Breast epithelium (tissue), 4 donors: Measurements from ENCODE around the gene CACFD1. TPM values are rescaled to one million over a fixed set of nuclear protein-coding genes. Genes with fewer than 3 reads are reported as not detected.

Experiments
- DNase-seq, 2 donors: peaks; one replicate each; pipeline ENCODE4 v3.0.0-alpha.2; 2019; ENCODE audit warnings: low spot score in 2 of 2
- H3K27ac ChIP-seq, 2 donors: fragments of 200-600 bp; sonication (generic) in 1 of 2; one replicate each; pipeline ENCODE4 v1.5.1; 2016 to 2019; ENCODE audit warnings: mild to moderate bottlenecking in 1 of 2
- H3K27me3 ChIP-seq, 2 donors: fragments of 200-600 bp; sonication (generic) in 1 of 2; one replicate each; pipeline versions ENCODE4 v1.5.1 to v1.6.0; 2017 to 2019; ENCODE audit warnings: control low read depth in 1 of 2, mild to moderate bottlenecking in 1 of 2
- H3K36me3 ChIP-seq: fragments of 200-600 bp; one replicate; pipeline ENCODE4 v1.5.1; 2019
- H3K4me1 ChIP-seq, 2 donors: fragments of 200-600 bp; sonication (generic); one replicate each; pipeline ENCODE4 v1.5.1; 2016 to 2019; ENCODE audit warnings: control low read depth in 1 of 2
- H3K4me3 ChIP-seq, 3 donors: fragments of 200-600 bp; sonication (generic); 1 replicate in 2 of 3; 2 replicates in 1 of 3; pipeline ENCODE4 v1.5.1; 2016 to 2019; ENCODE audit warnings: mild to moderate bottlenecking in 3 of 3, moderate library complexity in 2 of 3
- H3K9me3 ChIP-seq, 2 donors: fragments of 200-600 bp; sonication (generic) in 1 of 2; one replicate each; pipeline ENCODE4 v1.5.1; 2016 to 2019; ENCODE audit warnings: control low read depth in 1 of 2
- POLR2A ChIP-seq: fragments of 450-650 bp; IDR thresholded peaks from one replicate; pipeline ENCODE4 v1.6.1; 2016; ENCODE audit warnings: antibody characterized with exemption, mild to moderate bottlenecking, moderate library complexity
- POLR2AphosphoS5 ChIP-seq, 3 donors: sonication (generic); formaldehyde crosslinking; IDR thresholded peaks; one replicate each; pipeline ENCODE4 v1.6.1; 2017; ENCODE audit warnings: antibody characterized with exemption in 3 of 3
- intact Hi-C: fragments of 100-400 bp; cut with DNase I; formaldehyde crosslinking; loops from one replicate; pipeline ENCODE4 v1.15.1; 2023; ENCODE audit warnings: low total_unique reads
- total RNA-seq, 3 donors: library from RNA; depleted of rRNA; stranded (reverse); fragments of >200 nt; gene quantifications; one replicate each; pipeline ENCODE4 v1.1.0, GENCODE V29; 2016
- TF ChIP-seq, protein P1 (sequence below), 3 donors: fragments of 450-650 bp; IDR thresholded peaks; one replicate each; pipeline ENCODE4 v1.5.1; 2016 to 2017; ENCODE audit warnings: antibody characterized with exemption in 3 of 3, mild to moderate bottlenecking in 3 of 3, moderate library complexity in 3 of 3

The CACFD1 gene
- total RNA-seq, 3 donors from 2014 or later = 5.0 to 19.5 (median 13.4) TPM

DNA sequence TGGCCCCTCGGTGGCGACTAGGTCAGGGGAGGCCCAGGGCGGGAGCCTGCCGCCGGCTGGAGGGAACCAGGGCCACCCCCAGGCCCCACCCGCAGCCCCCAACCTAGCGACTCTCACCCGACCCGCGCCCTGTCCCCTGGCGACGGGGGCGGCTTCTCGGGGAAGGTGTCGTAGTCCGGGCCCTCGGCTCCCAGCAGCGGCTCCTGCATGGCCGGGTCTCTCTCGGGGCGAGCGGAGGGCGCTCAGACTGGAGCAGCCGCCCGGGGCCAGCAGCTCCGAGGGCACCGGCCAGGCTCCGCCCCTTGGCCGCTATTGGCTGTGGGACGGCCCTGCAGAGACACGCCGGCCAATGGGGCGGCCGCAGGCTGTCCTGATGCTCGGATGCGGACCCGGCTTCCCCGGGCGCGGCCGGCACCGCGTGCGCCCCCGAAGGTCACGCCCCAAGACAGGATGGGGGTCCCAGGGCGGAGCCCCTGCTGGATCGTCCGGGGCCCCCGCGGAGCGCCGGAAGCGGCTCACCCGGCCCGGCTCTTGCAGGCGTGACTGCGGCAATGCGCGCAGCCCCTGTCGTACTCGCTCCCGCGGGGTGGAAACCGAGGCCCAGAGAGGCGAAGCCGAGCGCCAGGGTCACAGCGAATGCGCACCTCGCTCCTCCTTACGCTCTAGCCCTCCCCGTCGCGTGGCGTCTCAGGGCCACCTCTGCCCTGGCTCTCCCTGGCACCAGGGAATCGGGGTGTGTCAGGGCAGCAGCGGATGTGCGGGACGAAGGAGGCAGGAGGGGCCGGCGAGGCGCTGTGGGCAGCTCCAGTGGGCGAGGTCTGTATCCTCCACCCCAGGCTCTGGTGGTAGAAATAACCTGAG, 19.3 kb downstream of the CACFD1 start, which contains the start of gene SLC2A6:
Gene SLC2A6 (minus strand): TSS at position 249 of the 861 bp plus-strand sequence. CDS start 40 bp downstream, at position 209.
- no peaks in the 10 kb centered on the region for H3K36me3 ChIP-seq
- no peaks in the 10 kb centered on the region for H3K4me1 ChIP-seq
- H3K4me3 ChIP-seq = peak within 1 kb of the TSS; percentile 40 to 61 (median 53)
- intact Hi-C loops = no loop called here
- H3K27ac ChIP-seq = peak within 1 kb of the TSS in 1 of 2 donors; percentile 16
- no peaks in the 10 kb centered on the region for H3K9me3 ChIP-seq
- H3K27me3 ChIP-seq = peaks cover 0 to 3% of the 10 kb centered on the region in 2 donors
- peak in 1 of 2 donors; percentile 59 for DNase-seq
- TF ChIP-seq POLR2A = no peak
- TF ChIP-seq POLR2AphosphoS5 (IDR thresholded peaks at IDR 0.05) = no peak
- TF ChIP-seq, protein P1, sequence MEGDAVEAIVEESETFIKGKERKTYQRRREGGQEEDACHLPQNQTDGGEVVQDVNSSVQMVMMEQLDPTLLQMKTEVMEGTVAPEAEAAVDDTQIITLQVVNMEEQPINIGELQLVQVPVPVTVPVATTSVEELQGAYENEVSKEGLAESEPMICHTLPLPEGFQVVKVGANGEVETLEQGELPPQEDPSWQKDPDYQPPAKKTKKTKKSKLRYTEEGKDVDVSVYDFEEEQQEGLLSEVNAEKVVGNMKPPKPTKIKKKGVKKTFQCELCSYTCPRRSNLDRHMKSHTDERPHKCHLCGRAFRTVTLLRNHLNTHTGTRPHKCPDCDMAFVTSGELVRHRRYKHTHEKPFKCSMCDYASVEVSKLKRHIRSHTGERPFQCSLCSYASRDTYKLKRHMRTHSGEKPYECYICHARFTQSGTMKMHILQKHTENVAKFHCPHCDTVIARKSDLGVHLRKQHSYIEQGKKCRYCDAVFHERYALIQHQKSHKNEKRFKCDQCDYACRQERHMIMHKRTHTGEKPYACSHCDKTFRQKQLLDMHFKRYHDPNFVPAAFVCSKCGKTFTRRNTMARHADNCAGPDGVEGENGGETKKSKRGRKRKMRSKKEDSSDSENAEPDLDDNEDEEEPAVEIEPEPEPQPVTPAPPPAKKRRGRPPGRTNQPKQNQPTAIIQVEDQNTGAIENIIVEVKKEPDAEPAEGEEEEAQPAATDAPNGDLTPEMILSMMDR (IDR thresholded peaks at IDR 0.05) = no peak

DNA sequence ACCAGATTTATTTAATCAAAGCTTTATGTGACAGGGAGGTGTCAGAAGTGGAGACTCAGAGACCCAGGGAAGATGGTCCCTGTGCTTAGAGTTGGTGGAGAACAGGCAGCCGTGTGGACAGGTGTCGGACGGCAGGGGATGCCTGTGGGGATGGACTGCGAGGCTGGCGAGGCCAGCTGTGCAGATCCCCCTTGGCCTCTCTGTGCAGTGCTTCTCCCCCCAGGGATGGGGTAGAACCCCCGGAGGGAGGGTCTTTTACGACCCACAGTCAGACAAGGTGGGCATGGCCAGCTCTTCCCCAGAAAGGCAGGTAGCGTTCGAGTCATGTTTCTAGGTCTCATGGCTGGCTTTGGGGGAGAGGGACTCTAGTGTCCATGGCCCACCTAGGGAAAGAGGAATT, 23.8 kb downstream of the CACFD1 start:
- intact Hi-C loops = loop anchor here (10.0 kb wide), 1 partner anchor 79 kb away; no protein-coding TSS in a partner anchor
- no peak for DNase-seq
- peaks cover 0 to 15% of the 10 kb centered on the region in 2 donors for H3K27me3 ChIP-seq
- H3K36me3 ChIP-seq = no peaks in the 10 kb centered on the region
- H3K9me3 ChIP-seq = no peaks in the 10 kb centered on the region
- no peaks in the 10 kb centered on the region for H3K4me1 ChIP-seq
- H3K27ac ChIP-seq = no peak overlapping the region
- TF ChIP-seq POLR2AphosphoS5 (IDR thresholded peaks at IDR 0.05) = no peak
- TF ChIP-seq, protein P1 (IDR thresholded peaks at IDR 0.05) = no peak
- TF ChIP-seq POLR2A = no peak
- no peak overlapping the region for H3K4me3 ChIP-seq

DNA sequence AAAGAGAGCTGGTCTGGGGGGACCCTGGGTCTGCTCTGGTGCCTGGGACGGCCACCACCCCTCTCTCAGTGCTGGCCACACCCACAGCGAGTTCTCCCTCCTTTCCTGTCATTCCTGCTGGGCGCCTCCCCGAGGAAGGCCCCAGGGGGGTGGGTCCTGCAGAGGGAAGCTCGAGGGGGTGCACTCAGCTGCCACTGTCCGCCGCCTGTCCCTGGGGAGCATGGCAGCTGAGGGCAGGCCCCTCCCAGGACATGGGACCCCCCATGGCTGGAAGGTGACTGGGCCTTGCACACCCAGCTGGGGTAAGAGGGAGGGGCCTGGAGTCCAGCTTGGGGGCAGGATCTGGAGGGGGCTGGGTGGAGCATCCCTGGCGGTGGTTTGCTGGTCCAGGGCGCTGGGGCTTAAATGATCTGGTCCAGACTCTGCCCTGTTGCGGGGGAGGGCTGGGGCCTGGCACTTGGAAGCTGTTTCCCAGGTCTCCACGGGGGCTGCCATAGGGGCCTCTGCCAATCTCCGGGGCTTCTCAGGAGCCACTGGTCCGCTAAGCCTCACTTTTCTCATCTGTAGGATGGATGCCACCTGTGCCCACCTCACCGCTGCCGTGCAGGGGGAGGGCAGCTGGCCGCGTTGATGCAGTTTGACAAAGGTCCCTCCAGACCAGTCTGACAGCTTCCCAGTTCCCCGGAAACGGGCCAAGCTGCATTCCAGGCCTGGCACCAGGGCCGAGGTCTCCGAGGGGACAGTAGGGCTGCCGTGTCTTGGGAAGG, 25.1 kb downstream of the CACFD1 start:
- DNase-seq = no peak
- intact Hi-C loops = loop anchor here (10.0 kb wide), 1 partner anchor 80 kb away; no protein-coding TSS in a partner anchor
- Histone ChIP-seq H3K9me3 (no peaks in the 10 kb centered on the region), H3K4me3 (no peak overlapping the region), H3K27me3 (peaks cover 0 to 15% of the 10 kb centered on the region in 2 donors), H3K4me1 (no peaks in the 10 kb centered on the region), H3K27ac (no peak overlapping the region), H3K36me3 (no peaks in the 10 kb centered on the region)
- TF ChIP-seq, protein P1 (IDR thresholded peaks at IDR 0.05) = no peak
- TF ChIP-seq POLR2AphosphoS5 (IDR thresholded peaks at IDR 0.05) (no peak), POLR2A (no peak)

DNA sequence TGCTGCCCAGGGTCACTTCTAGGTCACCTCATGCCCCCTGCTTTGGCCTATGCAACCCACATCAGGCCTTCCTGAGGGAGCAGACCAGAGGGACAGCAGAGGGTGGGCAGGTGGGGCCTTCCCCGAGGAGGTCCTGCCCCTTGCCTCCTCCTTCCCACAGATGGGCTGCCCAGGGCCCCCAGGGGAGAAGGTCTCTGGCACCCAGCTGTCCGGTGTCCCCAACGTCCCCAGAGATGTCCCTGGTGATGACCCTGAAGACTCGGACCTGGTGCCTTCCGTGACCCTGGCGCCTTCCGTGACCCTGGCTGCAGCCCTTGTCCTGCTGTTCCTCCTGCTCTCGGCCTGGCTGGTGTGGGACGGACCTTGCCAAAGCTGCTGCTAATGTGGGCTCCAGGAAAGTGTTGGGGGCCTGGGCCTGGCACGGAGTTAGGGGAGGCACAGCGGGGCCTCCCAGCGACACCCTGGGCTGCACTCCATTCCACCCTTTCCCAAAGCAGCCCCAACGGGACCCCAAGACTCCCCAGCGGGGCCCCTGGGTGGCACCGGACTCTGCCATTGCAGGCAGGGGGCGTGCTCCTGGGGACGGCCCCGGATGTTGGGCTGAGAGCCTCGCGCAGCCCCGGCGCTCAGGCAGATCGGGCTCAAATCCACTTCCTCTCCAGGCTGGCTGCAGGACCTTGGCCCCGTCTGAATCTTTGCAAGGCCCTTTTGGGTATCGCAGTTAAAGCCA, 25.9 kb downstream of the CACFD1 start:
- no peak overlapping the region for H3K27ac ChIP-seq
- intact Hi-C loops = loop anchor here (10.0 kb wide), 1 partner anchor 81 kb away; no protein-coding TSS in a partner anchor
- H3K27me3 ChIP-seq = peaks cover 0 to 15% of the 10 kb centered on the region in 2 donors

More for the DNA sequence above, 25.9 kb downstream of the CACFD1 start:
- Histone ChIP-seq H3K4me1 (no peaks in the 10 kb centered on the region), H3K36me3 (no peaks in the 10 kb centered on the region), H3K9me3 (no peaks in the 10 kb centered on the region), H3K4me3 (no peak overlapping the region)
- no peak for DNase-seq
- TF ChIP-seq POLR2AphosphoS5 (IDR thresholded peaks at IDR 0.05) = no peak
- TF ChIP-seq, protein P1 (IDR thresholded peaks at IDR 0.05) = no peak
